TTC549 (cell line): Measurements from ENCODE around the gene ALPL.
"Not testable (repeated sequence)": the region's sequence is repeated elsewhere in the genome, so short reads cannot be mapped to it uniquely, and the experiment has no call there.

Experiments
- FAIRE-seq: peaks from 2 replicates; lab custom pipeline; 2012; peaks lifted over from hg19 to GRCh38; lab: Jason Lieb, UNC

Gene ALPL

DNA sequence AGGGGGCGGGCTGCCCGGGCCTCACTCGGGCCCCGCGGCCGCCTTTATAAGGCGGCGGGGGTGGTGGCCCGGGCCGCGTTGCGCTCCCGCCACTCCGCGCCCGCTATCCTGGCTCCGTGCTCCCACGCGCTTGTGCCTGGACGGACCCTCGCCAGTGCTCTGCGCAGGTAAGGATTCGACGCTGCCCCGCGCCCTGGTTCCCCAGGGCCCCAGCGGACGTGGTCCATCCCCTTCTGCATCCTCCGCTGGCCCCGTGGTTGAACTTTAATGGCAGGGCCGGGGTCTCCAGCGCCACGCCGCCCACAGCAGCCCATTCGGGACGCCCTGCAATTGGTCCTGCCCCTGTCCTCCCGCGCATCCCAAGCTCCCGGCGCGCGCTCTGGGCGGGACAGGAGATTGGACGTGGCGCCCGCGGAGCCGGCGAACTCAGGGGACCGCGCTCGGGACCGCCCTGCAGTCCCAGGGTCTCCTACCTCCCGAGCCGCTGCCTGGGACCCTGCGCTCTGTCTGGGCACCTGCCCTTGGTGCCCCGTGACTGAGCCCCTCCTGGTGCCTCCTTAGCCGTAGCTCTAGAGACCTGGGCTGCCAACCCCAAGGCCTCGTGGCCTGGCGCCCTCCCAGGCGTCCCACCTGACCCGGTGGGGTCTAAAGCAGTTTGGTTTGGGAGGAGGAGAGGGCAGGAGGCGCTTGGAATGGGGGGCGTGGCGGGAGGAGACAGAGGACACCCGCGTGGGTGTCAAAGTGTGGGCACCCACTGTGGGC, at the start of gene ALPL:
ALPL (plus strand) TSS at position 73 of the 762 bp plus-strand sequence. CDS start 44,659 bp downstream, outside the sequence.
- no peak for FAIRE-seq

DNA sequence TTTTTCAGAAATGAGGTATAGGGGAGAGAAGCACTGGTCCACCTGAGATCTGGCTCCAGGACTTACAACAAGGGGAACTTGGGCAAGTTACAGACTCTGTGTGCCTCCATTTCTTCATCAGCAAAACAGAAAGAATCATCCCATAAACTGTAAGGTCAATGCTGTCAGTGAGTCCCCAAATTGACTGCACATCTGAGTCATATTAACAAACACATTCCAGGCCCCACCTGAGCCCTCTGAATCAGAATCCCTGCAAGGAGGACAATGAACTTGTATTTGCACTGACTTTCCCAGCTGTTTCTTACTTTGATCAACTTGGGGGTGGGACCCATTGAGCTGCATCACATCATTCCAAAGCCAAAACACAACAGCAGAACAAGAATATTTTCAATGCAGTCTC, 44.1 kb upstream of the ALPL start:
- FAIRE-seq, result not testable (repeated sequence)

DNA sequence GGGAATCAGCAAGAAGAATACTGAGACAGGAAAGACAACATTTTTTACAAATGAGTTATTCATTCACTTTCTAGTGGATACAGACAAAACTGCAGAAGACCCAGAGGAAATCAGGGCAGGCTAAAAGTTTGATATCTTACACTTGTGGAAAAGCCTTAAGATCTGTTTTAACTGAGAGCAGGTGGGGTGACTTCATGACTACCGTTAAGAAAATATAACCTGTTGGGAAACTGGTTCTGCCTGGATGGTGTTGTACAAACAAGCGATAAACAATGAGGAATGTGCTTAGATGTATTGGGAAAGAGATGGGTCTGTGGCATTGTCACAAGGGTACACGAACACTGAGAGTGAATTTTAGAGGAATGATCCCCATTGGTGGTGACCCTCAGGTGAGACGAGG, 41.3 kb upstream of the ALPL start:
- FAIRE-seq, result not testable (repeated sequence)

DNA sequence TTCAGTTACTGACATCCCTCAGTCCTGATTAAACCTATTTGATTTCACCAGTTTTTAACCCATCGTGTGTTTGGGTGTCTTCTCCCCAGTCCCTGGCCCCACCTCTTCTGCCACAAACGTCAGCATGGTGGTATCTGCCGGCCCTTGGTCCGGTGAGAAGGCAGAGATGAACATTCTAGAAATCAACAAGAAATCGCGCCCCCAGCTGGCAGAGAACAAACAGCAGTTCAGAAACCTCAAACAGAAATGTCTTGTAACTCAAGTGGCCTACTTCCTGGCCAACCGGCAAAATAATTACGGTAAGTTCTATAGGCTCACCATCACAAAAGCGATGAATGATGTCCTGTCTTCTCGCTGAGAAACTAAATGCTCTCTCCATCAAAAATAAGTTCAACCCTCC, 40.6 kb upstream of the ALPL start:
- no peak for FAIRE-seq

DNA sequence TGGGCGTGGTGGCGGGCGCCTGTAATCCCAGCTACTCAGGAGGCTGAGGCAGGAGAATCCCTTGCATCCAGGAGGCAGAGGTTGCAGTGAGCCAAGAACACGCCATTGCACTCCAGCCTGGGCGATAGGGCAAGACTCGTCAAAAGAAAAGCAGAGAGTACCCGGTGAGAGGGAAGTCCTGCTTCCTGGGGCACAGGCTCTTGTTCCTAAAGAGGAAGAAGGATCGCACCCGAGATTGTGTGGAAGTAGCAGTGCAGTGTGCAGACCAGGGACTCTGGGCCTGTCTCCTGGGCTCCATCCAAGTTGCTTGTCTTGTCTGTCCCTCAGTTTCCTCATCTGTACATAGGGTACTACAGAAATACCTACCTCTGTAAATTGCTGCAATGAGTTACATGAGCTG, 39.6 kb upstream of the ALPL start:
- no peak for FAIRE-seq

DNA sequence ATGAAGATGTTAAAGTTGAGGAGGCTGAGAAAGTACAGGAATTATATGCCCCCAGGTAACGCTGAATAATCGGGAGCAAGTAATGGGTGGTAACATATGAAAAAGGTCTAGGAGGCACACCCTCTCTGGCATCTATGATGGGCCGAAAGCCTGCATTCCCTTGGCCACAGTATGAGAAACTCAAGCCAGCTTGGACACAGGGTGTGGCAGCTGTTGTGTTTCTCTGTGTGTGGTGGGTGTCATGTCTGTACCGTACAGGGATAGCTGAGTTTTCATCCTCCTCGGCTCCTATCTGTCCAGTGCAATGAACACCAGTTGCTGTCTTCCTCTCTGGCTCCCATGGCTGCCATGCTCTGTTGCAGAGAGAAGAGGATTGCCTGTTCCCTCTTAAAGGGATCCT, 36.4 kb upstream of the ALPL start:
- FAIRE-seq, result no peak

DNA sequence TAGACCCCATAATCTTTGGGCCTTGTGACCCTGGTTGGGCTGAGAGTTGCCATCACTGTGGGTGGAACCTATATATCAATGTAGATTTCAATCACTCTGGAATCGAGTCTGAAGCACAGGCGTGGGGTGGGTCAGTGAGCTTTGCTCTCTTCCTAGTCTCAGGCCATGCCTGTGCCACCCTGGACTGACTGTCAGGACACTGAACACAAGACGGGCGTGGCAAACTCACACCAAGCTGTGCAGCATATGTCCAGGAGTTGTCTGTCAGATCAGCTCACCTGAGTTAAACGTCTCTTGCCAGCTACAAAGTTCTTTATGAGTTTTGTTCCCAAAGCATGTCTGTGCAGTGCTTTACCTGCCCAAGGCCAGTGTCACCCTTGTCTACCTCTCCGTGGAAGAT, 30.9 kb upstream of the ALPL start:
- FAIRE-seq, result no peak

DNA sequence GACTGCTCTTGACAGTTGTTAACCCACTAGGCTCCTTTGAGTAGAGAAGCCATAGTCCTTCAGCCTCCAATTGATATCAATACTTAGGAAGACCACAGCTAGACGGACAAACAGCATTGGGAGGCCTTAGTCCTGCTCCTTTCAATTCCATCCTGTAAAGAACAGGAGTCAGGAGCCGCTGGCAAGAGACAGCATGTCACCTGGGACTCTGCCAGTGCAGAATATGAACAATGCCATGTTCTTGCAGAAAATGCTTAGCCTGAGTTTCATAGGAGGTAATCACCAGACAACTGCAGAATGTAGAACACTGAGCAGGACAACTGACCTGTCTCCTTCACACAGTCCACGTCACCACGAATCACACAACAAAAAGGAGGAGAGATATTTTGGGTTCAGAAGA, 25.3 kb upstream of the ALPL start:
- FAIRE-seq, result not testable (repeated sequence)

DNA sequence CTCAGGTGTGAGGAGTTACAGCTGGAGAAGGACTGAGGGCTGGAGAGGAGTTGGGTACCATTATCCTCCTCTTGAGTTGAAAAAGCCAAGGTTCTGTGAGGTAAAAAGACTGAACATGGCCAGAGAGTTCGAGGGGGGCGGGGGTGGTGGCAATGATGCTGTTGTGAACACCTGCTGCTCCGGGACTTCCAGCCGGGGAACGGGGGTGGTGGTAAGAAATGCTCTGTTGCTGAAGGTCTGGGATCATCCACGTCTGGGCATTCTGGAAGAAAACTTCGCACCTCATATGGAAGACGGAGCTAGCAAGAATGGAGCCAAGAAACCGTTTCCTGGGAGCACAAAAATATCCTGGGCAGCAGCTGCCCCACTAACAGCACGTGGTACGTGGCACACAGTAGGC, 20.1 kb upstream of the ALPL start:
- FAIRE-seq, result no peak

DNA sequence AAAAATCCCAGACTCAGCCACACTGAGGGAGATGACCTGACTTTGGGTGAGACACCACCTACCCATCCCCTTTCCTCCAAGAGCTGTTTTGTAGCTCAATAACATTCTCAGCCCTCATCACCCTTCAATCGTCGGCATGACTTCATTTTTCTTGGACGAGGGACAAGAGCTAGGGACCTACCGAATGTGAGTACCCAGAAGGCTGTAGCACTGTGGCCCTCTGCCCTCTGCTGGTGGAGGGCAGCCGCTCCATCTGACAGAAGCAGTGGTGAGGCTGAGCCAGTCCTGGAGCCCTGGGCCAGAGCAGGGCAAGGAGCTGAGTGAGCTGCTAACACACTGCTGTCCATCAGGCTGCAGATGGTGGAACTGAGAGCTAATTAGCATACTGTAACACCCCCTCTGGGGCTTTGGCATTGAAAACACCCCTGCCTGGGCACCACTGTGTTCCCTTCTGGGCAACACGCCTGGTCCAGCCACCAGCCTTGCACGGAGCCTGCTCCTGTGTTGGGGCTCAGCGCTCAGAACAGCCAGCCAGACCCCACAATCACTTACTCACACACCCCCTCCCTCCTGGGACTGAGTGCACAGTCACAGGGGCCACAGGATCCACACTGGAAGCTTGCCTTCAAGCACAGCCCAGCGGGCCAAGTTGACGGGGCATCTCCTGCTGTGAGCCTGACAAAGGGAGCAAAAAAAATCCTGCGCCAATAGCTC, 18.3 kb upstream of the ALPL start:
- FAIRE-seq, result no peak

DNA sequence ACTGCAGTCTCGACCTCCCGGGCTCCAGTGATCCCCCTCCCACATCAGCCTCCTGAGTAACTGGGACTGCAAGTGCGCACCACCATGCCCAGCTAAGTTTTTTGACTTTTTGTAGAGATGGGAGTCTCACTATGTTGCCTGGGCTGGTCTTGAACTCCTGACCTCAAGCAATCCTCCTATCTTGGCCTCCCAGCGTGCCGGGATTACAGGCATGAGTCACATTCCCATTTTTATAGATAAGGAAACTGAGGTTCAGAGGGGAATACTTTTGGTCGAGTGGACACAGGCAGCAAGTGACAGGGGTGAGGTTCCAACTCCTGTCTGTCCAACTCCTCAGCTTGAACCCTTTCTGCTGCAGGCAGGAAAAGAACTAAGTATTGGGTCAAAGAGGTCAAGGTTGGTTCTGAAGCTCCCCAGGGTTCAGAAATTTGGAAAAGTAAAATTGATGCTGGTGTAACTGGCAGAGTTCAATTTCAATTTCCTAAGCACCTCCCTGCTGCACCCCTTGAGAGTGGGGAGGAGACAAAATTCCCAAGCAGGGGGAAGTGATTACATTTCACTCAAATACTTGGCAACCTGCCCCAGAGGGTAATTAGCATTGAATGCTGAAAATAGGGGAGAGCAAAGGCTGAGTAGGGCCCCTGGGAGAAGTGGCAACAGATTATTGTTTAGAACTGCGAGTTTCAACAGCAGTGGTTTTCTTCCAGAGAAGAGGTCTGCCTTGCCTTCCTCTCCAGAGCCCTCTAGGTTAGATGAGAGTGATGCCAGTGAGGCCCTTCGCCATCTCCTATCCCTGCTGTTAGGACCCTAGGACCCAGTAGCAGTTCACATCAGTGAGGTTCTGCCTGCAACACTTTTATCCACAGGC, 17.5 kb upstream of the ALPL start:
- FAIRE-seq, result no peak

DNA sequence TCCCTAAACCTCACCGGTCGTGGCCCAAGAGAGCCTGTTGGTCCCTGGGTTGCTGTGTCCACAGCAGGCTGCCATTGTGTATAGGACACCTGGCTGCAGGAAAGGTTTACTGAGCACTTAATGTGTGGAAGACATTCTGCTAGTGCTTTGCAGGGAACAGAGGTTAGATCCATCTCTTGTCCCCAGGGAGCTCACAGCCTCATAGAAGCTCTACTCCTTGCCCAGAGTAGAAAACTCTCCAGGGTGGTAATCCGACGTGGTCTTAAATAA, 16.9 kb upstream of the ALPL start:
- no peak for FAIRE-seq

DNA sequence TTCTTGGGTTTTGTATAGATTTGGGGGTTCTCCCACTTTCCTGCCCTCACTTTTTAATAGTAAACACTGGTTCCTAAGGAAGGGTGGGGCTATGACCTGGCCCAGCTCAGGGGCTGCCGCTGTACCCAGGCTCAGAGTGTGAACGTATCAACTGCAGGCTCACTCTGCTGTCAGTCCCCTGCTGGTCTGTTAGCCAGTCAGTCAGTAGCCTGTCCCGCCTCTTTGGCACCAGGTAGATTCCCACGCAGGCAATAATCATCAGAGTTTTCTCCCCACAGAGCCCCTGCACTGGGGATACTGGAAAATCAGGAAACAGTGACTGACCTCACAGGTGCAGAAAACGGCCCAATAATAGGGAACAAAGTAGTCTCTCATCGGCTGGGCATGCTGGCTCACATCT, 15.0 kb upstream of the ALPL start:
- no peak for FAIRE-seq

DNA sequence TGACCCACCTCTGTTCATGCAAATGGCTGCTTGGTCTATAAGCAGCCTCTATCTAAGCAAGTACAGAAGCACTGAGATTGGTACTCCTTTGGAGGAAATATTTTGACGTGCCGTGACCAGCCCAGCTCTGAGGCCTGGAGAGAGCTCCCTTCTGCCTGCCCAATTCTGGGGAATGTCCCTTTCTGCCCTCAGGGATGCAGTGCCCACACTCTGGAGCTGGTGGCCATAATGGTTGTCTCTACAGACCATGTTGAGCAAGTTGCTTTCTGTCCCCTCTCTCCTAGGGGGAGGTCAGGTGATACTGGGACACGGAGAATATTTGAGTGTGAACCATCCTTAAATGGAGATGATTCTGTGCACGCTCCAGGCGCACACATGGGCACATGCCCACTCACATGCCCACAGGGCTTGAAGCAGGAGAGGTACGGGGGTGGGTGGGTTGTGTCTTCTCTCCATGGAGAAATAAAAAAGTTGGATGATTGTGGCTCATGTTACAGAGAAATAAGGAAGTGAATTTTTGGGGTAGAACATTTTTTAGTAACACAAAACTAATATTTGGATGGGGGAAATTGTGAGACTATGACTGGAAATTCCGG, 13.9 kb upstream of the ALPL start:
- no peak for FAIRE-seq

DNA sequence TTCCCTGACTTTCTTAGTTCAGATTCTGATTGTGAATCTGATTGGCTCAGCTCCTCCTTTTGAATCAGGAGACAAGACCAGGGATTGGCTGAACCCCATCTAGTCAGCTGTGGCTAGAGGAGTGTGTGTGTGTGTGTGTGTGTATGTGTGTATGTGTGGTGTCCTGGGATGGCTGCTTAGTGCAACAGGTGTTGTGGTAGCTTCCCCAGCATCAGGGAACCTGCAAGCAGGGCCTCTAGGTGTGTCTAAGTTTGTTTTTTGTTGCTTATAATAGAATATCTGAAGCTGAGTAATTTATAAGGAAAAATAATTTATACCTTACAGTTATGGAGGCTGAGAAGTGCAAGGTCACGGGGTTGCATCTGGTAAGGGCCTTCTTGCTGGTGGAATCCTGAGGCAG, 13.2 kb upstream of the ALPL start:
- no peak for FAIRE-seq

DNA sequence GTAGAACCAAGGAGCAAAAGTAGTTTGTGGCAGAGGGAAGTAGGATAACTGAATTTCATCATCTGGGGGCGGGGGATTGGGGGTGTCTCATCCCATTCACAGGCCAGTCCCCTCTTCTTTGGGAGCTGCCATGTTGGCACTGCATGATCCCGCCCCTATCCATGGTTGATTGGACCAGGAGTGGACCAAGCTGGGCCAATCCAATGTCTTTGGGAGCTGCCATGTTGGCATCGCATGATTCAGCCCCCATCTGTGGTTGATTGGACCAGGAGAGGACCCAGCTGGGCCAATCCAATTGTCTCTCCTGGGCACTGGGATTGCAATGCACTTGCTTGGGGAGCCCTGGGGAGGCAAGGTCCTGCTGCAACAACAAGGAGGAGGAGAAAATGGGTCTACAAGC, 12.3 kb upstream of the ALPL start:
- FAIRE-seq, result no peak

DNA sequence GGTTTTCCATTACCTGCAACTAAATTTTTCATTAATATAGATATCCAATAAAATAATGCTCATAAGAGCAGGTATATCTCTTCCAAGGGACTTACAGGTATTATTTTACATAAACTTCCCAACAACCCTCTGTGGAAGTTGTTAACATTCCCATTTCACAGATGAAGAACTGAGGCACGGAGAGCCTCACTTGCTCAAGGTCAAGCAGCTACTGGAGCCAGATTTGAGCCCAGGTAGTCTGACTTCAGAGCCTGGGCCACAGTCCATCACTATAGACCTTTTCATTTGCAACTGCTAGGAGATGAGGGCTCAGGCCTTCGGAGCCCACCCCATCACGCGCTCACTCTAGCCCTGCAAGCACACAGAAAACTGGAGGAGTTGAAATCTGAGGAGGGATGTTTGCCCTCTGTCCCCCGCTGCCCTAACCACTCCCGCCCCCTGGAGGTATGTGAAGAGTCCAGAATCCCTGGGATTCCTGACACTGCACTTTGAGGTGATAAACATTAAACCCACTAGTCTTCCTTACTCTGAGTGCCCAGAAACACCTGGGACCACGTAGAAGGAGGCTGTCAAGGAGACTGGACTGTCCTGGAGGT, 11.7 kb upstream of the ALPL start:
- no peak for FAIRE-seq

DNA sequence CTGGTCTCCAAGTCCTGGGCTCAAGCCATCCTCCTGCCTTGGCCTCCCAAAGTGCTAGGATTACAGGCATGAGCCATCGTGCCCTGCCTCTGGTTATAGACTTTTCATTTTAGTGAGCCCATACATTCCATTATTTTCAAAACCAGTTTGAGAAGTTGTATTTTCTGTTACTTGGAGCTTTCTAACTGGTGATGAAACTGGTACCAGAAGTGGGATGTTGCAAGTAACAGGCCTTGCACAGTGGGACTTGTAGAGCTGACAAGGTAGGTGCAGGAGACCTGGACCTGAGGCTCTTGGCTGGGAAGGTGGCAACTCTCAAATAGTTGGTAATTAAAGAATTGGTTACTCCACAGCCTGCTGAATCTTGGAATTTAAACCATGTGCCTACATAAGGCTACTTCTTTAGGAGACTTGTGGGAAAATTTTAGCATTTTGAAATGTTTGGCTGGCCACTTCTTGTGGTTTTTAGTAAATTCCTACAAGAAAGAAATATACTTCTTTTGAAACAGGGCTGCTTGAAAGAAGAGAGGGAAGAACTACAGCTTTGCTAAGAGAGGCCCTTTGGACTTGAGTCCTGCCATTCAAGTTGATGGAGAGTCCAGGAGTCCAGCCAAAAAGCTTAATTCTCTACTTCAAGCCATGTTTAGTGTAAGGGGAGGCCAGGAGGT, 9.8 kb upstream of the ALPL start:
- no peak for FAIRE-seq

DNA sequence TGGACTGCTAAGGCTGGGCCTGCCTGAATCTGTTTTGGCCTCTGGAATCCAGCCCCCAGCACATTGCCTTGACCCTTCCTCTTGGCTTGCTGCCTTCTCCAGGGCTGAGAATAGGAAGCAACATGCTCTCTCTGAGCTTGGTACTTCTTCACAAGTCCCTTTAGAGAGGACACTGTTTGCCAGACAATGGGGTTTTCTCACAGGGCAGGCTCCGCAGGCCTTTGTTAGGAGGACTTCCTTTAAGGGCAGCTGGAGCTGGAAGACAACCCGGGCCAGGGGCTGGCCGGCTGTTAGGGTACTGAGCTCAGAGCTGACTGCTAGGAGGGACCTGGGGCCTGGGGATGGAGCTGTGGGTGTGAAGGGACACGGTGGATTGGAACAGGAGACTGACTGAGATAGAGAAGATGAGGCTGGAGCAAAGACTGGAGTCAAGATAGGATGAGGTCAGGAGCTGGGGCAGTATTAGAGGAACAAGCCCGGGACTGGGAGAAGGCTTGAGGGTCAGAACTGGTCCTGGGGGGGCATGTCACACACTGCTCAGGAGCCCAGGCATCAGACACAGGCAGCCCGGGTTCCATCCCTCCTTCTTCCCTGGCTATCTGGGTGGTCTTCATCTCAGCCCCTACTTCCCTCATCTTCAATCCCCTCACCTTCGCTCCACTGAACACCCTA, 5.4 kb upstream of the ALPL start:
- FAIRE-seq, result no peak

DNA sequence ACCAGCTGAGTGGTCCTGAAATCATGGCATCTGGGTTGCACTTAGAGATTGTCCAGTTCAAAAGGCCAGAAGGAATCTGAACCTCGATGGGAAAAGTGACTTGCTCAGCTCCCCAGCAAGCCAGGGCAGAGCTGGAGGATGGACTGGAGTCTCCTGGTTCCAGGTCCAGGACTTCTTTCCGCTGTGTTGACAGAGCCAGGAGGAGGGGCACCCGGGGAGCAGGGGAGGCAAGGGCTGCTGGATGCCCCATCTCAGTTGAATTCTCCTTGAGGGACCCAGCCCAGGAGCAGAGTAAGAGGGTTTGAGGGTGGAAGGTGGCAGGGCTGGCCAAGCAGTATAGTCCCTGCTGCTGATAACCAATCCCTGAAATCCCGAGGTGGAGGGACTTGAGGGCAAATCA, 2.4 kb upstream of the ALPL start:
- FAIRE-seq, result no peak

DNA sequence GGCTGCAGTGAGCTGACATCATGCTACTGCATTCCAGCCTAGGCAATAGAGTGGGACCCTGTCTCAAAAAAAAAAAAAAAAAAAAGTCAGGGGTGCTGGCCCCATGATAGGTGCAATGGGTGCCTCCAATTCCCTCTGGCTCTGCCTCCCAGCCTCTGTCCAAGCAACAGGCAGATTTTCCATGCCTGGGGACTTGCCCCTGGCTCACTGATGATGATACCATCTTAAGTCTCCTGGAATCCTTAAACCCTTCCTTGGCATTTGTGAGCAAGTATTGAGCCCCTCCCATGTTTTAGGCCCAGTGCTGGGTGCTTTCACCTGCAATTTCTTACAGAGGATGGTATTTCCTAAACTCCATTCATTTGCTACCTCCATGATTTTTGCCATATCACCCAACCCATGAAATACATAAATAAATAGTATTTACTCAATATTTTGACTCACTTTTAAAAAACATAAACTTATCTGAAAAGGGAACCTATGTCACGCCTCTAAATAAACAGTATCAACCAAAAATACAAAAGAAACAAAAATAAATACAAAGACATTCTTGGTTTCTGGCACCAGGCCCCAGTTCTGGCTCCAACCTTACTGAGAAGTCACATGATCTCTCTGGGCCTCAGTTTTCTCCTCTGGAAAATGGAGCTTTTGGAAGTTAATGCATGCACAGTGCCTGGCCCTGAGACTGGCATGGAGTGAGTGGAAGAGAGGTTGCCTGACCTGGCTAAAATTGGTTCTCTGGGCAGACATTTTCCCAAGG, 1.5 kb upstream of the ALPL start:
- FAIRE-seq, result no peak
